Spleen (tissue), 11 donors: ENCODE data around the gene PPAT. TPM values are rescaled to one million over a fixed set of nuclear protein-coding genes. Genes with fewer than 3 reads are reported as not detected.
"Not testable (repeated sequence)": the region's sequence is repeated elsewhere in the genome, so short reads cannot be mapped to it uniquely, and the experiment has no call there.

Experiments
- DNase-seq: peaks from one replicate; pipeline ENCODE4 v3.0.0-alpha.2; 2020
- H3K27ac ChIP-seq, 8 donors: fragments of 200-600 bp; sonication (generic) in 7 of 8; 1 replicate in 4 of 8; 2 replicates in 4 of 8; pipeline versions ENCODE4 v1.5.0 to v1.8.0; 2016 to 2021; ENCODE audit warnings: inconsistent platforms in 4 of 8, mild to moderate bottlenecking in 4 of 8, moderate library complexity in 1 of 8
- H3K27me3 ChIP-seq, 7 donors: fragments of 200-600 bp; sonication (generic) in 6 of 7; replicated peaks in 1 of 7; 1 replicate in 4 of 7; 2 replicates in 3 of 7; pipeline versions ENCODE4 v1.5.0 to v1.8.0; 2016 to 2021; ENCODE audit warnings: inconsistent platforms in 3 of 7, mild to moderate bottlenecking in 1 of 7
- H3K36me3 ChIP-seq, 6 donors: fragments of 200-600 bp; sonication (generic) in 5 of 6; 1 replicate in 4 of 6; 2 replicates in 2 of 6; pipeline versions ENCODE4 v1.5.0 to v1.8.0; 2016 to 2021; ENCODE audit warnings: inconsistent platforms in 2 of 6
- H3K4me1 ChIP-seq, 6 donors: fragments of 200-600 bp; sonication (generic) in 5 of 6; 1 replicate in 3 of 6; 2 replicates in 3 of 6; pipeline versions ENCODE4 v1.5.0 to v1.8.0; 2016 to 2021; ENCODE audit warnings: inconsistent platforms in 3 of 6
- H3K4me3 ChIP-seq, 8 donors: fragments of 200-600 bp; sonication (generic) in 7 of 8; 1 replicate in 4 of 8; 2 replicates in 4 of 8; pipeline versions ENCODE4 v1.5.0 to v1.8.0; 2016 to 2021; ENCODE audit warnings: inconsistent platforms in 4 of 8, mild to moderate bottlenecking in 4 of 8, moderate library complexity in 2 of 8
- H3K9me3 ChIP-seq, 8 donors: fragments of 200-600 bp; sonication (generic) in 7 of 8; 1 replicate in 4 of 8; 2 replicates in 4 of 8; pipeline versions ENCODE4 v1.5.0 to v1.8.0; 2016 to 2021; ENCODE audit warnings: inconsistent platforms in 4 of 8
- POLR2A ChIP-seq, 3 donors: fragments of 450-650 bp; IDR thresholded peaks; one replicate each; pipeline ENCODE4 v1.5.1; 2017; ENCODE audit warnings: antibody characterized with exemption in 3 of 3, mild to moderate bottlenecking in 1 of 3
- POLR2AphosphoS5 ChIP-seq, 3 donors: sonication (generic); formaldehyde crosslinking; IDR thresholded peaks; one replicate each; pipeline ENCODE4 v1.5.1; 2017; ENCODE audit warnings: antibody characterized with exemption in 3 of 3
- WGBS, 5 donors: extraction: QIAGEN DNeasy Blood & Tissue Kit in 3 of 5; methylation state at CpG; one replicate each; pipeline versions ENCODE4 v1.1.5 to v1.1.7; 2013 to 2018; 5-methylcytosine and 5-hydroxymethylcytosine counted together
- intact Hi-C: fragments of 100-400 bp; cut with DNase I; formaldehyde crosslinking; loops from one replicate; pipeline ENCODE4 v1.15.0; 2023; ENCODE audit warnings: low total_unique reads
- polyA plus RNA-seq, 3 donors: library from polyadenylated mRNA; stranded (reverse); fragments of 200-250 nt; gene quantifications; one replicate each; pipeline ENCODE4 v1.2.1, GENCODE V29; 2013
- total RNA-seq, 7 donors: library from RNA; depleted of rRNA in 3 of 7; stranded (reverse); fragments of >200 nt in 3 of 7; fragmentation: NEBNext Ultra II Directional in 4 of 7; extraction: Animal tissue kit (Norgen Biotek cat#: 25700) in 4 of 7; gene quantifications; one replicate each; pipeline versions ENCODE4 v1.1.0 to v1.2.1, GENCODE V29; 2016 to 2021
- TF ChIP-seq, protein P1 (sequence below), 11 experiments: fragments of 200-600 bp in 7 of 11; fragments of 450-650 bp in 4 of 11; sonication (generic) in 4 of 11; IDR thresholded peaks in 8 of 11; conservative IDR thresholded peaks in 3 of 11; 1 replicate in 7 of 11; 2 replicates in 4 of 11; pipeline versions ENCODE4 v1.4.0 to v1.8.0; 2016 to 2021; ENCODE audit warnings: antibody characterized with exemption in 11 of 11, inconsistent platforms in 4 of 11, mild to moderate bottlenecking in 1 of 11
- donor health status: healthy with polysubstance abuse.
- donor health status: DM: no; HTN: no; CAD: no; lungs with moderate emphysema.
- donor health status: DM: no; HTN: no; CAD: no.
- donor health status: Bipolar disorder and iron deficiency.
- donor health status: healthy.
- donor health status: DM: no; HTN: no; CAD: no.
- donor health status: DM: yes; HTN: yes; CAD: no.

PPAT gene
- total and polyA plus RNA-seq, 10 donors, result 2.7 to 10.6 (median 7.2) TPM

GRCh38 chr4:56467284-56468096 lies 32.1 kb upstream of the PPAT start, which contains the start of gene SRP72:
TSS of gene SRP72 (plus strand) at chr4:56467617. CDS start at chr4:56467636, 19 bp downstream.
- peaks cover 30 to 70% (median 51%) of the 10 kb centered on the region in 6 donors for H3K4me1 ChIP-seq
- H3K9me3 ChIP-seq, result no peaks in the 10 kb centered on the region
- WGBS, 5 donors, result 0 to 1% (median 0%) methylated on average over 35 to 62 of the region's 62 CpGs
- H3K4me3 ChIP-seq, result peak within 1 kb of the TSS; percentile 94 to 99 (median 96)
- no peaks in the 10 kb centered on the region for H3K27me3 ChIP-seq
- peaks cover 0 to 38% (median 18%) of the 10 kb centered on the region in 6 donors for H3K36me3 ChIP-seq
- H3K27ac ChIP-seq, result peak within 1 kb of the TSS; percentile 85 to 95 (median 92)
- intact Hi-C loops, result loop anchor here (10.0 kb wide), 1 partner anchor 523 kb away; the partner anchor contains the start of gene CEP135
- peak; percentile 93 to 96 (median 95) for TF ChIP-seq POLR2AphosphoS5 (IDR thresholded peaks at IDR 0.05)
- TF ChIP-seq POLR2A (IDR thresholded peaks at IDR 0.05), result peak in 2 of 3 donors; percentile 43 to 52
- TF ChIP-seq, protein P1, sequence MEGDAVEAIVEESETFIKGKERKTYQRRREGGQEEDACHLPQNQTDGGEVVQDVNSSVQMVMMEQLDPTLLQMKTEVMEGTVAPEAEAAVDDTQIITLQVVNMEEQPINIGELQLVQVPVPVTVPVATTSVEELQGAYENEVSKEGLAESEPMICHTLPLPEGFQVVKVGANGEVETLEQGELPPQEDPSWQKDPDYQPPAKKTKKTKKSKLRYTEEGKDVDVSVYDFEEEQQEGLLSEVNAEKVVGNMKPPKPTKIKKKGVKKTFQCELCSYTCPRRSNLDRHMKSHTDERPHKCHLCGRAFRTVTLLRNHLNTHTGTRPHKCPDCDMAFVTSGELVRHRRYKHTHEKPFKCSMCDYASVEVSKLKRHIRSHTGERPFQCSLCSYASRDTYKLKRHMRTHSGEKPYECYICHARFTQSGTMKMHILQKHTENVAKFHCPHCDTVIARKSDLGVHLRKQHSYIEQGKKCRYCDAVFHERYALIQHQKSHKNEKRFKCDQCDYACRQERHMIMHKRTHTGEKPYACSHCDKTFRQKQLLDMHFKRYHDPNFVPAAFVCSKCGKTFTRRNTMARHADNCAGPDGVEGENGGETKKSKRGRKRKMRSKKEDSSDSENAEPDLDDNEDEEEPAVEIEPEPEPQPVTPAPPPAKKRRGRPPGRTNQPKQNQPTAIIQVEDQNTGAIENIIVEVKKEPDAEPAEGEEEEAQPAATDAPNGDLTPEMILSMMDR (IDR thresholded peaks at IDR 0.05 in 8 of 11, conservative IDR thresholded peaks at IDR 0.05 in 3 of 11), result peak in 1 of 11 experiments; percentile 12
- peak; percentile 97 for DNase-seq

DNA sequence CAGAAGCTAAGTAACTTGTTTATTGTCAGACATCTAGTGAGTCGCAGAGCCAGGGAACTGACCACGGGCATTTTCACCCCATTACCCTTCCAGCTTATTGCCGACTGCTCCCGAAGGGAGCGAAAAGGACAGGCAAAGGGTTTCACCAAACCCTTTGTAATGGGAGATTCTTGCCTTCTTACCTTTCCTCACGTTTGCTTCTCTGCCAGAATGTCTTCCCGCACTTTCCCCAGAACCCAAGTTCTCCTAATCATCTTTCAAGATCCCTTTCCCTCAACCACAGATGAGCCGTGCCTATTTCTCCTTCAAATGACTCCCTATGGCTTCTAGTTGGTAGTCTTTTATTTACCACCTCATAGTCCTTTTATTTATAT lies 31.5 kb upstream of the PPAT start:
- intact Hi-C loops, result loop anchor here (10.0 kb wide), 1 partner anchor 522 kb away; the partner anchor contains the start of gene CEP135
- Histone ChIP-seq H3K27me3 (no peaks in the 10 kb centered on the region), H3K9me3 (no peaks in the 10 kb centered on the region), H3K4me1 (peaks cover 30 to 70% (median 51%) of the 10 kb centered on the region in 6 donors), H3K27ac (peak overlapping the region; percentile 85 to 95 (median 92)), H3K4me3 (peak overlapping the region; percentile 94 to 99 (median 96)), H3K36me3 (peaks cover 0 to 38% (median 15%) of the 10 kb centered on the region in 6 donors)
- WGBS, 5 donors, result 0 to 1% (median 1%) methylated on average over 8 of the region's 8 CpGs
- TF ChIP-seq, protein P1 (IDR thresholded peaks at IDR 0.05 in 8 of 11, conservative IDR thresholded peaks at IDR 0.05 in 3 of 11), result no peak
- TF ChIP-seq POLR2A (IDR thresholded peaks at IDR 0.05) (no peak), POLR2AphosphoS5 (IDR thresholded peaks at IDR 0.05) (no peak)
- no peak for DNase-seq

DNA sequence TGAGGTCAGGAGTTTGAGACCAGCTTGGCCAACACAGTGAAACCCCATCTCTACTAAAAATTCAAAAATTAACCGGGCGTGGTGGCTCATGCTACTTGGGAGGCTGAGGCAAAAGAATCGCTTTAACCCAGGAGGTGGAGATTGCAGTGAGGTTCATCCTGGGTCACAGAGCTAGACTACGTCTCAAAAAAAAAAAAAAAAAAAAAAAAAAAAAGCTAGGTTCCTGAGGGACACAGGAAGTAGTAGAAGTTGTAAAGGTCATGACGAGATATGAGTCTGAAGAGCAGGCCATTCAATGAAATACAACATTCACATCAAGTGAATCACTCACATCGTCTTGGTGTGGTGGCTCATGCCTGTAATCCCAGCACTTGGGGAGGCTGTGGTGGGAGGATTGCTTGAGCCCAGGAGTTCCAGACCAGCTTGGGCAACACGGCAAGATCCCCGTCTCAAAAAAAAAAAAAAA lies 30.9 kb upstream of the PPAT start:
- not testable (repeated sequence) for H3K9me3 ChIP-seq, DNase-seq, H3K27me3 ChIP-seq
- H3K4me3 ChIP-seq, result peak overlapping the region; percentile 94 to 99 (median 96)
- 16 to 29% (median 21%) methylated on average over 8 of the region's 8 CpGs for WGBS, 5 donors
- peaks cover 0 to 38% (median 10%) of the 10 kb centered on the region in 6 donors for H3K36me3 ChIP-seq
- H3K4me1 ChIP-seq, result peaks cover 30 to 69% (median 51%) of the 10 kb centered on the region in 6 donors
- intact Hi-C loops, result loop anchor here (10.0 kb wide), 1 partner anchor 522 kb away; the partner anchor contains the start of gene CEP135
- H3K27ac ChIP-seq, result peak overlapping the region in 4 of 8 donors; percentile 91 to 95 (median 93)

DNA sequence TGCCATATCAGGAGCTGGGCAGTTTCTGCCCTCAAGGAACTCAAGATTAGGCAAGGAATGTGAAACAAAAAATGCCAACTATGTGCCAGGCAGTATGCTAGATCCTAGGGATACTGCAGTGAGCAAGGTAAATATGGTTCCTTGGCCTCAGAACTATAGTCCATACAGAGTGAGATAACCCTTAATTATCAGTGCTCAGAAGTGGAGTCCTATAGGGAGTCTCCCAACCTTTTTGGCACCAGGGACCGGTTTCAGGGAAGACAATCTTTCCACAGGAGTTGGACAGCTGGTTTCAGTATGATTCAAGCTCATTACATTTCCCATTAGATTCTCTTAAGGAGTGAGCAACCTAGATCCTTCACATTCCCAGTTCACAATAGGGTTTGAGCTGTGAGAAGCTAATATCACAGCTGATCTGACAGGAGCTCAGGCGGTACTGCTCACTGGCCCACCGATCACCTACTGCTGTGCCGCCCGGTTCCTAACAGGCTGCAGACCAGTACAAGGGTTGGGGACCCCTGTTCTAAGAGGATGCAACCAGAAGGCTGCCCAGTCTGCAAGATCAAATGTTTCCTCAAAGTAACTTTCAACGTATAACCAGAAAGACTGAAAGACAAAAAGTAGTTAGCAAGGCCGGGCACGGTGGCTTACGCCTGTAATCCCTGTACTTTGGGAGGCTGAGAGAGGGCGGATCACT lies 30.3 kb upstream of the PPAT start:
- 72 to 85% (median 83%) methylated on average over 9 to 10 of the region's 10 CpGs for WGBS, 5 donors
- Histone ChIP-seq H3K36me3 (peaks cover 0 to 38% (median 9%) of the 10 kb centered on the region in 6 donors), H3K27me3 (no peaks in the 10 kb centered on the region), H3K9me3 (no peaks in the 10 kb centered on the region), H3K4me3 (peak overlapping the region in 6 of 8 donors; percentile 94 to 99 (median 98)), H3K27ac (no peak overlapping the region), H3K4me1 (peaks cover 30 to 63% (median 51%) of the 10 kb centered on the region in 6 donors)
- intact Hi-C loops, result loop anchor here (10.0 kb wide), 1 partner anchor 521 kb away; the partner anchor contains the start of gene CEP135
- DNase-seq, result no peak
- TF ChIP-seq, protein P1 (IDR thresholded peaks at IDR 0.05 in 8 of 11, conservative IDR thresholded peaks at IDR 0.05 in 3 of 11), result no peak
- no peak for TF ChIP-seq POLR2A (IDR thresholded peaks at IDR 0.05)
- TF ChIP-seq POLR2AphosphoS5 (IDR thresholded peaks at IDR 0.05), result no peak
